ENCODE measurements around the gene CDC123.
A peak's percentile ranks its signal among the peaks of the same experiment; 100 is the strongest.

The CDC123 gene, protein sequence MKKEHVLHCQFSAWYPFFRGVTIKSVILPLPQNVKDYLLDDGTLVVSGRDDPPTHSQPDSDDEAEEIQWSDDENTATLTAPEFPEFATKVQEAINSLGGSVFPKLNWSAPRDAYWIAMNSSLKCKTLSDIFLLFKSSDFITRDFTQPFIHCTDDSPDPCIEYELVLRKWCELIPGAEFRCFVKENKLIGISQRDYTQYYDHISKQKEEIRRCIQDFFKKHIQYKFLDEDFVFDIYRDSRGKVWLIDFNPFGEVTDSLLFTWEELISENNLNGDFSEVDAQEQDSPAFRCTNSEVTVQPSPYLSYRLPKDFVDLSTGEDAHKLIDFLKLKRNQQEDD

DNA sequence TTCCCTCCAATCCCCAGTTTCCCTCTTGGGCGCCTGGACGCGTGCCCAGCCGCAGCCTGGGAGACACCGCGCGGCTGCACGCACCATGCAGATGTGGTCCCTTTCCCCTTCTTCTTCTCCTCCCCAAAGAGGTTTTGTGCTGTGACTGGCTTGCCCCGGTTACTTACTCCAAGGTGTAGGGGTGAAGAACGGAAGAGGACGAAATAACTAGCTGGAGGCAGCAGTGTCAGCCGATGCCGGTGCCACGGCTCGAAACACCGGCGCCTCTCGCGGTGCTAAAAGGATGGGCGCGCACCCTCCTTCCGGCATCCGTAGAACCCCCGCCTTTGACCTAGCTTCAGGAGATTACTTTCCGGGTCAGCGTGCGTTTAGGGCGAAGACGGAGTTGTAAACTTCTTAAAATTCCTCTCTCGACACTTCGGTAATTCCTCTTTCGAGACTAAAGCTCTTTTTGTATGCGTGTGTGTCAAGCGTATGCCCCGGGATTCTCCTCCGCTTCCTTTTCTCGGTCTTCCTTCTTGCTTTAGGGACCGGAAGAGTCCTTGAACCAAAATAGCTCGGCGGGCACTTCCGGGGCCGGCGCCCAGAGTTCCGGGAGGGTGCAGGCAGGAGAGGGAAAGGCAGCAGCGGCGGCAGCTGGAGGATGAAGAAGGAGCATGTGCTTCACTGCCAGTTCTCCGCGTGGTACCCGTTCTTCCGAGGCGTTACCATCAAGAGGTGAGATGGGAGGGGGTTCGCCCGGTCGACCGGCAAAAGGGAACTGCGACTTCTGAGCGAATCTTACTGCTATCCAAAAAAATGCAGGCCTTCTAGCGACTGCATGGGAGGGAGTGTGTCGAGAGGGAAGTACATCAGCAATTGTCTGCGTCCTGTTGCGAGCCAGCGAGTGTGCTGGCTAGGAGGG lies at the start of gene CDC123, which contains the start of gene NUDT5:
Gene CDC123 (plus strand): TSS at position 586 of the 904 bp plus-strand sequence. CDS start 58 bp downstream, at position 644.
Gene NUDT5 (minus strand): TSS at position 289 of the 904 bp plus-strand sequence. CDS start 9,600 bp downstream, outside the sequence.
- H3K4me3 ChIP-seq (ENCODE audit: low read depth, low read length): peak within 1 kb of the TSS; percentile 94
- peak within 1 kb of the TSS; percentile 86 for H3K9ac ChIP-seq (ENCODE audit: low read depth, low read length)
- H3K36me3 ChIP-seq (ENCODE audit: control insufficient read depth, insufficient read depth, low read length): peaks cover 29% of the 10 kb centered on the region
- H3K27ac ChIP-seq (ENCODE audit: low read depth, low read length): peak within 1 kb of the TSS; percentile 90
- no peaks in the 10 kb centered on the region for H3K27me3 ChIP-seq (ENCODE audit: control insufficient read depth, insufficient read depth, low read length)
- peaks cover 7% of the 10 kb centered on the region for H3K4me1 ChIP-seq (ENCODE audit: control insufficient read depth, insufficient read depth, low read length)
- no peaks in the 10 kb centered on the region for H3K9me3 ChIP-seq (ENCODE audit: control insufficient read depth, insufficient read depth, low read length)

DNA sequence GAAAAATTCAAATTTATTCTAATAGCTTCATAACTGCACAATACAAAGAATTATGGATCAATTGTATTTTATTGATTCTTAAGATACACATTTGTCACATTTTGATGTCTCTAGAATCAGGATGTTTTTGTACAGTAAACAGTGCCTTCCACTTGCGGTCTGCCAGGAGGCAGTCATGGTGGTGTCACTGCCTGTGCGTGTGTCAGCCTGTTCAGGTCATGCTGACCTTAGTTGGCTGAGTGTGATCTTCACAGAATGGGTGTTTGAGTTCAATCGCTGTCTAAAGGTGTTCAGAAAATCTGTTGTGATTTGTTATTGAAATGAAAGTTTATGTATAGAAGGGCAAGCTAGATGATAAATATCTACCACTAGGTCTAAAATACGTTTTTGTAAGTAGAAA lies 45.8 kb upstream of the CDC123 start:
- no peak overlapping the region for H3K9ac ChIP-seq (ENCODE audit: low read depth, low read length)
- H3K9me3 ChIP-seq (ENCODE audit: control insufficient read depth, insufficient read depth, low read length): no peaks in the 10 kb centered on the region
- H3K27ac ChIP-seq (ENCODE audit: low read depth, low read length): no peak overlapping the region
- peaks cover 28% of the 10 kb centered on the region for H3K36me3 ChIP-seq (ENCODE audit: control insufficient read depth, insufficient read depth, low read length)
- H3K27me3 ChIP-seq (ENCODE audit: control insufficient read depth, insufficient read depth, low read length): no peaks in the 10 kb centered on the region
- H3K4me3 ChIP-seq (ENCODE audit: low read depth, low read length): no peak overlapping the region
- H3K4me1 ChIP-seq (ENCODE audit: control insufficient read depth, insufficient read depth, low read length): no peaks in the 10 kb centered on the region

DNA sequence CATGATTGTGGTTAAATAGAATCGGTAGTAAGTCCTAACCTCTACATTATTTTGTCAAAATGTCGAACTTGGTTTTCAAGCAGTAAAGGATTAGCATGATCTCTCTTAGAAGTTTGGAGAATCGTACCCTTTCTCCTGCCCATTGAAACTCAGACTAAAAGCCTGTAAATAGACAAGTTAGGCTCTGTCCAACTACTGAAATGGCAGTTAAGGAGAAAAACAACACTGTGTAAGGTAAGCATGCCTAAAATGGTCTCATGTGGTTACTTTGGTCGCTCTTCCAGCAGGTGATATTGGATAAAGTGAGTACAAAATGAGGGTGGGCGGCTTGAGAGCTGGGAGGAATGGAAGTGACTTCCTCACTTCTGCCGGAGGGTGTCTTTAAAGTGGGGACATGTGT lies 41.5 kb upstream of the CDC123 start:
- Histone ChIP-seq H3K9ac (ENCODE audit: low read depth, low read length) (no peak overlapping the region), H3K9me3 (ENCODE audit: control insufficient read depth, insufficient read depth, low read length) (no peaks in the 10 kb centered on the region), H3K27ac (ENCODE audit: low read depth, low read length) (no peak overlapping the region), H3K4me3 (ENCODE audit: low read depth, low read length) (no peak overlapping the region), H3K36me3 (ENCODE audit: control insufficient read depth, insufficient read depth, low read length) (peaks cover 48% of the 10 kb centered on the region), H3K27me3 (ENCODE audit: control insufficient read depth, insufficient read depth, low read length) (no peaks in the 10 kb centered on the region), H3K4me1 (ENCODE audit: control insufficient read depth, insufficient read depth, low read length) (no peaks in the 10 kb centered on the region)

- Histone ChIP-seq H3K4me1 (ENCODE audit: control insufficient read depth, insufficient read depth, low read length) (no peaks in the 10 kb centered on the region), H3K9me3 (ENCODE audit: control insufficient read depth, insufficient read depth, low read length) (no peaks in the 10 kb centered on the region), H3K4me3 (ENCODE audit: low read depth, low read length) (no peak overlapping the region), H3K9ac (ENCODE audit: low read depth, low read length) (no peak overlapping the region), H3K27ac (ENCODE audit: low read depth, low read length) (no peak overlapping the region), H3K36me3 (ENCODE audit: control insufficient read depth, insufficient read depth, low read length) (peaks cover 51% of the 10 kb centered on the region), H3K27me3 (ENCODE audit: control insufficient read depth, insufficient read depth, low read length) (no peaks in the 10 kb centered on the region)
Measured at GRCh38 chr10:12156367-12157123, 39.4 kb upstream of the CDC123 start.

DNA sequence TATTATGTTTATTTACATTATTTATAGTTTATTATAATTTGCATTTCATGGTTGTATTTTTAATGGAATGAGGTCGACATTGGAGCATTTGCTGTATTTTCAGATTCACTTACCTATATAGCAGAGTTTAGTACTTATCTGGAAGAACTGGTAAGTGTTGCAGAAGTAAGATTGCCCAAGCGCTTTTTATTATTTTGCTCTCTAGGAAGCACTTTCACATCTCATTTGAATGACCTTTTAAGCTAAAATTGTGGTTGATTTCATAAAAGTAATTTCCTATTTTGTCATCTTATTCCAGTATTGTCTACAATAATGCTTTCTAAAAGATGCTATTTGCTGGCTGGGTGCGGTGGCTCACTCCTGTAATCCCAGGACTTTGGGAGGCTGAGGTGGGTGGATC lies 37.9 kb upstream of the CDC123 start:
- H3K27me3 ChIP-seq (ENCODE audit: control insufficient read depth, insufficient read depth, low read length): no peaks in the 10 kb centered on the region
- H3K9ac ChIP-seq (ENCODE audit: low read depth, low read length): no peak overlapping the region
- H3K4me3 ChIP-seq (ENCODE audit: low read depth, low read length): no peak overlapping the region
- H3K36me3 ChIP-seq (ENCODE audit: control insufficient read depth, insufficient read depth, low read length): peaks cover 66% of the 10 kb centered on the region
- no peaks in the 10 kb centered on the region for H3K9me3 ChIP-seq (ENCODE audit: control insufficient read depth, insufficient read depth, low read length)
- H3K27ac ChIP-seq (ENCODE audit: low read depth, low read length): no peak overlapping the region
- H3K4me1 ChIP-seq (ENCODE audit: control insufficient read depth, insufficient read depth, low read length): no peaks in the 10 kb centered on the region

GRCh38 chr10:12160664-12161063 lies 35.3 kb upstream of the CDC123 start:
- H3K9ac ChIP-seq (ENCODE audit: low read depth, low read length): no peak overlapping the region
- H3K9me3 ChIP-seq (ENCODE audit: control insufficient read depth, insufficient read depth, low read length): no peaks in the 10 kb centered on the region
- H3K36me3 ChIP-seq (ENCODE audit: control insufficient read depth, insufficient read depth, low read length): peaks cover 77% of the 10 kb centered on the region
- no peaks in the 10 kb centered on the region for H3K27me3 ChIP-seq (ENCODE audit: control insufficient read depth, insufficient read depth, low read length)
- H3K27ac ChIP-seq (ENCODE audit: low read depth, low read length): no peak overlapping the region
- no peak overlapping the region for H3K4me3 ChIP-seq (ENCODE audit: low read depth, low read length)
- H3K4me1 ChIP-seq (ENCODE audit: control insufficient read depth, insufficient read depth, low read length): no peaks in the 10 kb centered on the region

GRCh38 chr10:12162927-12163326 lies 33.1 kb upstream of the CDC123 start:
- no peaks in the 10 kb centered on the region for H3K27me3 ChIP-seq (ENCODE audit: control insufficient read depth, insufficient read depth, low read length)
- no peak overlapping the region for H3K9ac ChIP-seq (ENCODE audit: low read depth, low read length)
- no peaks in the 10 kb centered on the region for H3K4me1 ChIP-seq (ENCODE audit: control insufficient read depth, insufficient read depth, low read length)
- H3K27ac ChIP-seq (ENCODE audit: low read depth, low read length): no peak overlapping the region
- no peak overlapping the region for H3K4me3 ChIP-seq (ENCODE audit: low read depth, low read length)
- peaks cover 82% of the 10 kb centered on the region for H3K36me3 ChIP-seq (ENCODE audit: control insufficient read depth, insufficient read depth, low read length)
- H3K9me3 ChIP-seq (ENCODE audit: control insufficient read depth, insufficient read depth, low read length): no peaks in the 10 kb centered on the region

DNA sequence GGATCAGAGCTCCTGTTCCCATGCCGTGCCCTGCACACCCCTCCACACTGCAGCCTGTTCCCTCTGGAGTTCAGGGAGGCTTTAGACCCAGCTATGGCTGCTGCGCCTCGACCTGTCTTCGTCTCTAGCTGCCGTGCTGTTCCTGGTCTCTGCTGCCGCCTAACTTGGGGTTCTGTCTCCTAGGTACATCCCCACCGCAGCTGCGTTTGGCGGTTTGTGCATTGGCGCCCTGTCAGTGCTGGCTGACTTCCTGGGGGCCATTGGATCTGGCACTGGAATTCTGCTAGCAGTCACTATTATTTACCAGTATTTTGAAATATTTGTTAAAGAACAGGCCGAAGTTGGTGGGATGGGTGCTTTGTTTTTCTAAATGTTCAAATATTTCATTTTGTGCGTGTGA lies 31.9 kb upstream of the CDC123 start:
- no peak overlapping the region for H3K27ac ChIP-seq (ENCODE audit: low read depth, low read length)
- peaks cover 80% of the 10 kb centered on the region for H3K36me3 ChIP-seq (ENCODE audit: control insufficient read depth, insufficient read depth, low read length)
- no peak overlapping the region for H3K9ac ChIP-seq (ENCODE audit: low read depth, low read length)
- no peaks in the 10 kb centered on the region for H3K9me3 ChIP-seq (ENCODE audit: control insufficient read depth, insufficient read depth, low read length)
- no peaks in the 10 kb centered on the region for H3K4me1 ChIP-seq (ENCODE audit: control insufficient read depth, insufficient read depth, low read length)
- H3K27me3 ChIP-seq (ENCODE audit: control insufficient read depth, insufficient read depth, low read length): no peaks in the 10 kb centered on the region
- H3K4me3 ChIP-seq (ENCODE audit: low read depth, low read length): no peak overlapping the region

GRCh38 chr10:12165036-12165435 lies 31.0 kb upstream of the CDC123 start:
- H3K9ac ChIP-seq (ENCODE audit: low read depth, low read length): no peak overlapping the region
- peaks cover 82% of the 10 kb centered on the region for H3K36me3 ChIP-seq (ENCODE audit: control insufficient read depth, insufficient read depth, low read length)
- no peaks in the 10 kb centered on the region for H3K9me3 ChIP-seq (ENCODE audit: control insufficient read depth, insufficient read depth, low read length)
- no peaks in the 10 kb centered on the region for H3K4me1 ChIP-seq (ENCODE audit: control insufficient read depth, insufficient read depth, low read length)
- H3K4me3 ChIP-seq (ENCODE audit: low read depth, low read length): no peak overlapping the region
- no peak overlapping the region for H3K27ac ChIP-seq (ENCODE audit: low read depth, low read length)
- no peaks in the 10 kb centered on the region for H3K27me3 ChIP-seq (ENCODE audit: control insufficient read depth, insufficient read depth, low read length)

DNA sequence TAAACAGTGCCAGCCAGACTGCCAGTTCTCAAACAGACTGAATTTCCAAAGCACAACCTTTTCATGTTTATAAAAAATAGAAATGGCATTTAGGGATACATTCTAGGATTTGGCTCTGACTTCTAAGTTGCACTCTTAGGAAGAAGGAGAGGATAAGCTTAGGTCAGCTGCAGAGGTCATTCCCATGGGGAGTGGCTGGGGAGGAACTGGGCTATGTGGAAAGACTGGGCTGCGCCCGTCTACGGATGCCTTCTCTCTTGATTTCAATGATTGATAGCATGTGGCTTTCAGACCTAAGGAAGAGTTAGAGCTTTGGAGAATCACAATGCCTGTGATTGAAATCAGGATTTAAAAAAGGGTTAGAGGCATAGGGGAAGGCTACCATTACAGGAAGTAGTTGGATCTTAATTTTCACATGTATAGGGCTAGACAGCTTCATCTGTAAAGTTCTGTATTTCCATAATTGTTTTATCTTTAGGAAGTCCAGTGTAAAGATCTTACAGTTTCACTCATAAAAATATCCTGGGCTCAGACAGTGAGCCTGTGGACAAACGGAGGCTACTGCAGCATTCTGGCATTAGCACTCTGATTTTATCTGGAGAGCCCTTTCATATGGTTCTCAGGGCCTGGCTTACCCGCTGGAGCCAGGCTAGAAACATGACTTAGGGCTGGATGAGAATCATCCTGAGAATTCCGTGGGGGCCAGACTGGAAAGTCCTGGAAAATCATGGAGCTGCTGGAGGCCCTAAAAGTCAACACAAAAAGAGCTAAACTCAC lies 29.8 kb upstream of the CDC123 start:
- no peak overlapping the region for H3K9ac ChIP-seq (ENCODE audit: low read depth, low read length)
- peaks cover 85% of the 10 kb centered on the region for H3K36me3 ChIP-seq (ENCODE audit: control insufficient read depth, insufficient read depth, low read length)
- no peaks in the 10 kb centered on the region for H3K9me3 ChIP-seq (ENCODE audit: control insufficient read depth, insufficient read depth, low read length)
- no peak overlapping the region for H3K4me3 ChIP-seq (ENCODE audit: low read depth, low read length)
- H3K27me3 ChIP-seq (ENCODE audit: control insufficient read depth, insufficient read depth, low read length): no peaks in the 10 kb centered on the region
- no peaks in the 10 kb centered on the region for H3K4me1 ChIP-seq (ENCODE audit: control insufficient read depth, insufficient read depth, low read length)
- H3K27ac ChIP-seq (ENCODE audit: low read depth, low read length): no peak overlapping the region

Data from HUES48 (cell line).